HG03565 (cell line): Measurements from ENCODE around the gene SLC29A1.
"Not testable (repeated sequence)": the region's sequence is repeated elsewhere in the genome, so short reads cannot be mapped to it uniquely, and the experiment has no call there.

Experiments
- ATAC-seq: cut with Tn5 transposase; IDR thresholded peaks from one replicate; pipeline ENCODE4 v1.9.1; 2021; ENCODE audit warnings: mild to moderate bottlenecking, moderate library complexity; ENCODE audit not compliant: unreplicated experiment

Gene SLC29A1

DNA sequence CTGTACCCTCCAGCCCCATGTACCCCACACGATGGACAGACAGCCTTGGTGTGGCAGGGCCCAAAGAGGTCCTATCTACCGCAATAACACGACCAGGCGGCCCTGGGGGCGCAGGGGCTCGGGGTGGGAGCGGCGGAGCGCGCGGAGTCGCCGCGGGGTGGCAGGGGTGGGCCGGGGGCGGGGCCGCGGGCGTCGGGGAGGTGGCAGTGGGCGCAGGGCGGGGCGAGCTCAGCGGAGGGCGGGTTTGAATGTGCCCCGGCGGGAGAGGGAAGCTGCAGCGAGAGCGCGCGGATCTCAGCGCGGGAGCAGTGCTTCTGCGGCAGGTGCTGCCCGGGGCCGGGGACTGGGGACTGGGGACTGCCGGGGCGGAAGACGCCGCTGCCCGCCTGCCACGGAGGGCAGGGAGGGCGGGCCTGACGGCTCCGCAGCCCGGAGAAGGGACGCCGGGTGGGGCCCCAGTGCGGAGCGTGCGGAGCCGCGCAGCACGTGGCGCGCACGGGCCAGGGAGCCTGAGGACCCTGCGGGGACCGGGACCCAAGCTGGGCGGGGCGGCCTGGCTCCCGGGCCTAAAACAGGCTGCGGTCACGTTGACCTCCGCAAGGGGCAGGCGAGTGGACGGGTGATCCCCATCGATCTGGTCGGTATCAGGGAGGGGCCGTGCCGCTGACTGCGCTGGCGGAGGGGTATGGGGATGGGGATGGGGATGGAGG, at the start of gene SLC29A1:
TSS of gene SLC29A1 (plus strand) at position 277 of the 710 bp plus-strand sequence. CDS start 3,719 bp downstream, outside the sequence.
- no peak for ATAC-seq

DNA sequence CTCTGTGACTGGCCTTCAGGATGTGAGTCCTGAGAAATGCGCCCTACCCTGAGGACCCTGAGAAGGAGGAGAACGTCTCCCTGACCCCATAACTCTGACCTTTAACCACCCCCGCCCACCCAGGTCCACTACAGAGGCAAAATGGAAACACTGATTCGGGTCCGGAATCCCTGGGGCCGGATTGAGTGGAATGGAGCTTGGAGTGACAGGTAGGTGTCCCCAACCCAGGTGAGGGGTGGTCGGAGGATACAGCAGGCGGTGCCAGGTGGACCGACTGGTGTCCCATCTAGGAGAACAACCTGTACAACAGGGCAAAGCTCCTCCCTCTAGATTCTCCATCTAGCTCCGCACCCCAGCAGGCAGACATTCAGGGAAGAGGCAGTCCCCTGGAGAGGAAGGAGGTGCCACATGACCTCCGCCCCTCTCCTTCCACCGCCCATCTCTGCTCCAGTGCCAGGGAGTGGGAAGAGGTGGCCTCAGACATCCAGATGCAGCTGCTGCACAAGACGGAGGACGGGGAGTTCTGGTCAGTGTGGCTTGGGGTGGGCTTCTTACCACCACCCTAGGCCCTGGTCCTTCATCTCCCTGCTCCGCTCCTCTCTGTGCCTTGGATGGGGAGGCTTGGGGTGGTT, 47.1 kb upstream of the SLC29A1 start:
- no peak for ATAC-seq

DNA sequence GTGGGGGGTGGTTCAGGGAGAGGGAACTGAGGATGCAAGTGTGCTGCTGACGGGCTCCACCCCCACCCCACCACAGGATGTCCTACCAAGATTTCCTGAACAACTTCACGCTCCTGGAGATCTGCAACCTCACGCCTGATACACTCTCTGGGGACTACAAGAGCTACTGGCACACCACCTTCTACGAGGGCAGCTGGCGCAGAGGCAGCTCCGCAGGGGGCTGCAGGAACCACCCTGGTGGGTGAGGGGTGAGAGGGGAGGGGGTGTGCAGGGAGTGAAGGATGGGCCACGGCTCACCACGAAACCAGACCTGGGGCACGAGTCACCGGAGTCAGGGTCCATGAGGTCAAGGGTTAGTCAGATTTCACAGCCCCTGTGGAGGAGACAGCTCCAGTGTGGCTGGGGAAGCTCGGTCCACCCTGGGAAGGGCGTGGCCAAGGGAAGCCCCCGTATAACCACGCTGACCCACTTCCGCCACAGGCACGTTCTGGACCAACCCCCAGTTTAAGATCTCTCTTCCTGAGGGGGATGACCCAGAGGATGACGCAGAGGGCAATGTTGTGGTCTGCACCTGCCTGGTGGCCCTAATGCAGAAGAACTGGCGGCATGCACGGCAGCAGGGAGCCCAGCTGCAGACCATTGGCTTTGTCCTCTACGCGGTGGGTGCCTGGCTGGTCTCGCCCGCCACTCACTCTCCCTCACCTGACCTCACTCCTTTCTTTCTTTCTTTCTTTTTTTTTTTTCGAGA, 46.5 kb upstream of the SLC29A1 start:
- no peak for ATAC-seq

DNA sequence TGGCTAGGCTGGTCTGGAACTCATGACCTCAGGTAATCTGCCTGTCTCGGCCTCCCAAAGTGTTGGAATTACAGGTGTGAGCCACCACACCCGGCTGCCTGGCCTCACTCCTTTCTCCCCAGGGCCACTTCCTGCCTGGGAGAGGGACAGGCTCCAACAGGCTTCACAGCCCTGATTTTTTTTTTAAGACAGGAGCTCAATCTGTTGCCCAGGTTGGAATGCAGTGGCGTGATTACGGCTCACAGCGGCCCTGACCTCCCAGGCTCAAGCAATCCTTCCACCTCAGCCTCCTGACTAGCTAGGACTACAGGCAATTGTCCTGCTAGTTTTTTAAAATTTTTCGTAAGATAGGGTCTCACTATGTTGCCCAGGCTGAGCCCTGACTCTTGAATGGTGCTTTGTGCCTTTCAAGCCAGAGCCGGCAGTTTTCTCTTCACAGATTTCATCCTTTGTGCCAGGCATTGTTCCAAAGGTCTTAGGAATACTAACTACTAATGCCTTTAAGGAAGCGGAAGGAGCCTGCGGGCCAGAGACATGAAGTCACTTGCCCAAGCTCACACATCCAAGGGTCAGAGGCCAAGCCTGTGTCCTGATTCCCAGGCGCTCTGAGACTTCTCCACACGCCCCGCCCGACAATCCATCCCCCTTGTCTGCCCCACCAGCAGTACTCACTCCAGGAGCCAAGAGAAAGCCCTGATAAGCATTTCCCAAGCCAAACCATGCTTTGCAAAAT, 45.5 kb upstream of the SLC29A1 start:
- ATAC-seq, result no peak

DNA sequence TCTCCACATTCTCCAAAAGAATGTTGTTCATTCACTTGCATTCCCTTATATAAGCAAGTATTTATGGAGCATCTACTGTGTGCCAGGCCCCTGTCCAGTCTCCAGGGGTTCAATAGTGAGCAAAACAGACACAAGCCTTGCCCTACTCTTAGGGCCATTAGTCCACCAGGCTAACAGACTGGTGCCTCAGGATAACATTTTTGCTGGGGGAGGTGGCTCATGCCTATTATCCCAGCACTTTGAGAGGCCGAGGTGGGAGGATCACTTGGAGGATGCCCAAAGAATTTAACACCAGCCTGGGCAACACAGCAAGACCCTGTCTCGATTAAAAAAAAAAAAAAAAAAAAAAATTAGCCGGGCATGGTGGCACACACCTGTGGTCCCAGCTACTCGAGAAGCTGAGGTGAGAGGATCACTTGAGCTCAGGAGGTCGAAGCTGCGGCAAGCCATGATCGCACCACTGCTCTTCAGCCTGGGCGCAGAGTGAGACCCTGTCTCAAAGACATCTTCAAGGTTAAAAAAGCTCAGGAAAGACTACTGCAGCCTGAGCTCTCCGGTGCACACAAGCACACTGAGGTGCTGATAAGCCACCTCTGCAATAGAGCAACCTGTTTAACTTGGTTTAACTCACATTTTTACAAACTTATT, 44.8 kb upstream of the SLC29A1 start:
- no peak for ATAC-seq

DNA sequence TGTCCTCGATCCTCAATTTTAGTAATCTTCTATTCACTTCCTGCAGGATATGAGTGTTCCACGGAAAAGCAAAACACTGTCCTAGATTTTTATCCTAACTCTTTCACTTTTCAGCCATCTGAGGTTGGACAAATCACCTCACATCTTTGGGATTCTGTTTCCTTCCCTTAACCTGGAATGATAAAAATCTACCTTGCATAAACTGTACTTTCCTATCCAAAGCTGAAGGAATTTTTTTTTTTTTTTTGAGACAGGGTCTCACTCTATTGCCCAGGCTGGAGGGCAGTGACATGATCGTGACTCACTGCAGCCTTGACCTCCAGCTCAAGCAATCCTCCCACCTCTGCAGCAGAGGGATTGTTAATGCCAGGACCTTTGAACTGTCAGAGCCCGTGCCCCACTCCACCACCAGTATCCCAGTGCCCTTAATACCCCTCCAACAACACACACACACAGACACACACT, 44.3 kb upstream of the SLC29A1 start:
- ATAC-seq, result no peak

DNA sequence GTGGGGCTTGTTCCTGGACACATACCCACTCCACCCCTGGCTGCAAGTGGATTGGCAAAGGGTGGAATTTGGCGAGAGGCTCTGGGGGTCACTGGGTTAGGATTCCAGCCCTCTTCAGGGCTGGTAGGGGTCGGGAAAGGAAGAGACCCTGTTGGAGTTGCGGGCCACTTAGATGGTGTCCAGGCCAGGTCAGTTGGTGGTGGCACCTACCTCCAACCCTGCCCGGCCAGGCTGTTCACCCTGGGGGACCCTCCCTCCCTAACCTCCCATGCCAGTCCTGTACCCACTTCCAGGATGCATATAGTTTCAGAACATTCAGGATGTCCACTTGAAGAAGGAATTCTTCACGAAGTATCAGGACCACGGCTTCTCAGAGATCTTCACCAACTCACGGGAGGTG, 43.7 kb upstream of the SLC29A1 start:
- no peak for ATAC-seq

DNA sequence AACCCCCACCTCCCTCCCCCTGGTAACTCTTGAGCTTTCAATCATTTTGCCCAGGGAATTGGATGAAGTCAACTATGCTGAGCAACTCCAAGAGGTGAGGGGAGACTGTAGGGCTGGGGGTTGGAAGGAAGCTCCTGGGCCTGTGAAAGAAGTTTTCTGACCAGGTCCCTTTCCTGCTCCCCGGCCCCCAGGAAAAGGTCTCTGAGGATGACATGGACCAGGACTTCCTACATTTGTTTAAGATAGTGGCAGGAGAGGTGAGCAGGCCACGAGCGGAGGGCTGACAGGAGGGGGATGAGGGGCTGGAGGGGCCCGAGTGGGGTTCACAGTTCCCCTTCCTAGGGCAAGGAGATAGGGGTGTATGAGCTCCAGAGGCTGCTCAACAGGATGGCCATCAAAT, 43.0 kb upstream of the SLC29A1 start:
- ATAC-seq, result no peak

DNA sequence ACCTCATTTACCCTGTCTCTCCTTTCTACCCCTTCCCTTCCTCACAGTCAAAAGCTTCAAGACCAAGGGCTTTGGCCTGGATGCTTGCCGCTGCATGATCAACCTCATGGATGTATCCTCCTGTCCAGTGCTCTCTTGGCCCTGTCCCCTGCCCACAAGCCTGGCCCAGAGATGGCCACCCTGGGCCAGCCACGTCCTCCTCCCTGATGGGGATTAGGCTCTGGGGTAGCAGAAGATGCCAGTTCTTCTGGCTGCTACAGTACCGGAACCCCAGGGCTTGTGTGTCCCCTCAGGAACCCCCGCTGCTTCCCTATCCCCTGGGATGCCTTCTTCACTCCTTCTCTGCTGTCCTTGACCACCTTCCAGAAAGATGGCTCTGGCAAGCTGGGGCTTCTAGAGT, 42.5 kb upstream of the SLC29A1 start:
- no peak for ATAC-seq

DNA sequence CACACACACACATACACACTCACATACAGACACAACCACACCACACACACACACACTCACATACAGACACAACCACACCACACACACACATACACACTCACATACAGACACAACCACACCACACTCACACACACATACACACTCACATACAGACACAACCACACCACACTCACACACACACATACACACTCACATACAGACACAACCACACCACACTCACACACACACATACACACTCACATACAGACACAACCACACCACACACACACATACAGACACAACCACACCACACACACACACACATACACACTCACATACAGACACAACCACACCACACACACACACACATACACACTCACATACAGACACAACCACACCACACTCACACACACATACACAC, 41.6 kb upstream of the SLC29A1 start:
- not testable (repeated sequence) for ATAC-seq

DNA sequence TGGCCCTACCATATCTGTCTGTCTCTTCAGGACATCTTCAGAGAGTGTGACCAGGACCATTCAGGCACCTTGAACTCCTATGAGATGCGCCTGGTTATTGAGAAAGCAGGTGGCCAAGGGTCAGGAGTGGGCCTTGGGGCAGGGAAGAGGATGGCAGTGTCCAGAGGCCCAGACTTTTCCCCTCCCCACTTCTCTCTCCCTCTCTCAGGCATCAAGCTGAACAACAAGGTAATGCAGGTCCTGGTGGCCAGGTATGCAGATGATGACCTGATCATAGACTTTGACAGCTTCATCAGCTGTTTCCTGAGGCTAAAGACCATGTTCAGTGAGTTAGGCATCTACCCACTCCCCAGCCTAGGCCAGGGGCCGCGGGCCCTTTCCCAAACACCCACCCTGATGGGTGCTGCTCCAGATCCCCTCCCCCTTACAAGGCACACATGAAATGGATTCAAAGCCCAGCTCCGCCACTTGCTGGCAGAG, 40.4 kb upstream of the SLC29A1 start:
- ATAC-seq, result no peak

DNA sequence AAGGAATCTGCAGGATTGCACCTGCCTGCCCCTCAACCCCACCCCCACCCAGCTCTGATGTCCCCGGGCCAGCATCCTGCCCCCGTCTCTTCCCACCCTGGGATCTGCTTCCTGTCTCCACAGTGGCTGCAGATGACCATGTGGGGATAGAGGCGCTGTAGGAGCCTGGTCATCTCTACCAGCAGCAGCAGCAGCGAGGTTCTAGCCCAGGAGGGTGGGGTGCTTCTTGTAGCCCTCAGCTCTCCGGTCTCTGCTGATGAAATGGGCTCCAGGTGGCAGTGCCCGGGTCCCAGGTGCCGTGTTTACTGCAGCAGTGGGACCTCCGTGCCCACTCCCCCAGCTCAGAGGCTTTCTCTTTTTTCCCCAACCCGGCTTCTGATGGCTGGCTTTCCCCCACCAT, 39.6 kb upstream of the SLC29A1 start:
- no peak for ATAC-seq

DNA sequence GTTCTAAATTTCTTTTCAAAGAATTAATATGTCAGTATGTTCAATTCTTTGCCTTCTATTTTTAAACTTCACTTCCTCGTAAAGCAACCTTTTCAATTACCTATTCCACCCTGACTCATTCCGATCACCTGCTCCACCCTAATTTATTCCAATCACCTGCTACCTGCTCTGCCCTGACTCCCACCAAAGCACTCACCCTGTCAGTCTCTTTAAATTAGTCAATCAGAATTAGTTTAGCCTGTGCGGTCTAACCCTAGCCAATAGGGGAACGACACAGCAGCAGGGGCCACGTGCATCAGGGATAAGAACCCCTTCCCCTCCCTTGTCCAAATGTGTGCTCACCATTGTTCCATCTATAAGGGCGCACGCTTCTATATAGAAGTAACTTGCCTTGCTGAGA, 38.0 kb upstream of the SLC29A1 start:
- not testable (repeated sequence) for ATAC-seq

DNA sequence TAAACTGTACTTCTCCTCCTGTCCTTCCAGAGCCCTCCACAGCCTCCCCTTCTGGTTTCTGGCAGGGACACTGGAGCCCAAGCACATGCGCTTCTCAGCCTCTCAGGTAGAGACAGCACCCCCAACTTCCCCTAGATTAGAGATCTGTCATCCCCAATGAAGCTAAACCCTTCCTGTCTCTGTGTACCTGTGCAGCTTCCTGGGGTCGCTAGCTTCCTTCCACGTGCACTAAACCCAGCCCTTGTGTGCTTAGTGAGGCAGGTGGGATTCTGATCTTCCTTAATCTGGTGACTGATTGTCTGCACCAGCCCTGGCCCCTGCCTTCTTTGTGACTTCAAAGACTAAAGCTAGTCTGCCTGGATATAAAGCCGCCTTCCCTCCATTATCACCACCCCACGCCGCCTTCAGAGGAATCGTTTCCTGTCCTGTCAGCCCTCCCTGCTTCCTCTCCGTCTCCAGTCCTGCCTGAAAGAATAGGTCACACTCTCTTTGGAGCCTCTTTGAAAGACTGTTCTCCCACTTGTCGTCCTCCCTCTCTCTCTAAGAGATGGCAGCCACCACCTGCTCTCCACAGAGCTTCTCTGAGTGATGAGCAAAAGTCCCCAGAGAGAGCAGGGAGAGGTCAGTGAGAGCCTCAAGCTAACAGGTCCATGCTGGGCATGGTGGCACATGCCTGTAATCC, 37.3 kb upstream of the SLC29A1 start:
- no peak for ATAC-seq

DNA sequence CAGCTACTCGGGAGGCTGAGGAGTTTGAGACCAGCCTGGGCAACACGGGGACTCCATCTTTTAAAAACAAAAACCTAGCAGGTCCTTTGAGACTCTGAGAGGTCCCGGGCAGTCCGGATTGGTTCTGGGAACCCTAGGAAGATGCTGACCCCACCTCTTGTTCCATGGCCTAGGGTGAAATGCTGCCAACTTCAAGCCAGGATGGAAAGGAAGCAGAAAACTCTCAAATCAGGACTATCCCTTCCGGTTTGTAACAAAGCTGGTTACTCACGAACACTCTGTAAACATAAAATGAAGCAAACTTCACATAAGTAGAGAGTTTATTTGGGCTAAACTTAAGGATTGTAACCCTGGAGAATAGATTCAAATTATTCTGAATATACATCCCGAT, 36.8 kb upstream of the SLC29A1 start:
- no peak for ATAC-seq

DNA sequence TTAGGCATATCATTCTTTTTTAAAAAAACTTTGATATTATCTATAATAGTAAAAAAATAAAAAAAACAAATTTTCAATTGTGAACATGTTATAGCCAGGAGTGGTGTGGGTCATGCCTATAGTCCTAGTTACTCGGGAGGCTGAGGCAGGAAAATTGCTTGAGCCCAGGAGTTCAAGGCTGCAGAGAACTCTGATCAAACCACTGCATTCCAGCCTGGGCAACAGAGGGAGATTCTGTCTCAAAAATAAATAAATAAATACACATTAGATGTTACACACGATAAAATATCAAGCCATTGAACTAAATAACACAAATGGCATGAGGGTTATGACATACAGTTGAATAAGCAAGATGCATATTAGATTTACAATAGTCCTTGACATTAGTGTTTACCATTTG, 34.6 kb upstream of the SLC29A1 start:
- no peak for ATAC-seq

DNA sequence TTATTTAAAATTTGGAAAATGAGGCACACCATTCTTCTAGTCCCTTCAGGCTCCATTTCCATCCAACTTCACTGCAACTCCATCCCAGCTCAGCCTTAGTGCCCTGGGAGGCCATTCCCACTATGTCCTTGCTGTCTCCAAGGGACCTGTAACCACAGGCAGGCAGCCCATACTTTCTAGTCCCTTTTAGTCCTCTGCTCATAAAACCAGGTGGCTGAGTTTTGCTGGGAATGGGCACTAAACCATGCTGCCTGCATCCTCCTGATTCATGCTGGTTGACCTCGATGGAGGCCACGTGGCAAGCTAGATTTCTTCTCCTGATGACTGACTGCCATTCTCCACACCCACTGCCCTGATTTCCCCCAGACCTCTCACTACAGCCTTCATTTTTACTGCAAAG, 34.1 kb upstream of the SLC29A1 start:
- ATAC-seq, result no peak

DNA sequence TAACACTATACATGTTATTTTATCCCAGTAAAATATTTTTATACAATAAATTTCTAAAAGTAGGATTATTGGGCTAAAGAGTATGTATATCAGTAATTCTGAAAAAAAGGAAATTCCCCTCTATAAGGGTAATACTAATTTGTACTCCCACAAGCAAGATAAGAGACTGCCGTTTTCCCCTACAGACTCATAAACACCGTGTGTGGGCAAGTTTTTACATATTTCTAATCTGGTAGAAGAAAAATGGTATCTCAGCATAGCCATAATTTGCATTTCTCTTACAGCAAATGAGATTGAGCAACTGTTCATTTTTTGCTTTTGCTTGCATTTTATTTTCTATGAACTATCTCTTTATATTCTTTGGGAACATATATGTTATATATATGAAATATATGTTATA, 32.7 kb upstream of the SLC29A1 start:
- ATAC-seq, result no peak

DNA sequence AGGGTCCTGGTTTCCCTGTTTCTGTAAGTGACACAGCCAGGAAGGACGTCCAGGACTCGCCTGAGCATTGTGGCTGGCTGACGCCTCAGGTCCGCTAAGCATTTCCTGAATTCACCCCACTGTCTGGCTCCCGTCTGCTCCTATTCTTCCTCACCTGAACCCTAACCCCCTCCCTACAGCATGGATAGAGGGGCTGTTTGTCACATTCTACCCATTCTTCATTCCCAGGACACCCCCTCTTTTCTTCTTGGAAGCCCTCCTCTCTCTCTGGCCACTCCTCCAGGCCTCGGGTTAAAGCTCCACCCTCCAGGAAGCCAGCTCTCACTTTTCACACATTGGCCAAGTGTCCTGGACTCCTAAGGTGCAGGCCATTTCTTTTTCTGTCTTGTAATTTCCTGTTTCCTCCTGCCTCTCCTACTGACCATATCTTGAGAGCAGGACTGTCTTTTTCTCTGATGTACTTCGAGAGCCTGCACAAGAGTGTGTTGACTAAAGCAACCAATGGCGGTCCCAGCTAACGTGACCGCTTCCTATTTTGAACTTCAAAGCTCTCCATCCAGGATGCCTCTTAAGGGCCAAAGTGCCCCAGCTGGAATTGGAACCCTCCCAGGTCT, 30.9 kb upstream of the SLC29A1 start:
- no peak for ATAC-seq
